Stimulated activated CD4-positive, alpha-beta T cell treated with anti-CD3 and anti-CD28 coated beads, Interleukin-12 subunit alpha, Interleukin-12 subunit beta, amount 100 ng/mL, for 24 hours (primary cell): ENCODE data around the gene TMTC1.

Source experiments
- DNase-seq, 2 experiments: peaks; one replicate each; pipeline ENCODE4 v3.0.0-alpha.2; 2020; ENCODE audit warnings: low read depth in 2 of 2

Gene TMTC1

DNA sequence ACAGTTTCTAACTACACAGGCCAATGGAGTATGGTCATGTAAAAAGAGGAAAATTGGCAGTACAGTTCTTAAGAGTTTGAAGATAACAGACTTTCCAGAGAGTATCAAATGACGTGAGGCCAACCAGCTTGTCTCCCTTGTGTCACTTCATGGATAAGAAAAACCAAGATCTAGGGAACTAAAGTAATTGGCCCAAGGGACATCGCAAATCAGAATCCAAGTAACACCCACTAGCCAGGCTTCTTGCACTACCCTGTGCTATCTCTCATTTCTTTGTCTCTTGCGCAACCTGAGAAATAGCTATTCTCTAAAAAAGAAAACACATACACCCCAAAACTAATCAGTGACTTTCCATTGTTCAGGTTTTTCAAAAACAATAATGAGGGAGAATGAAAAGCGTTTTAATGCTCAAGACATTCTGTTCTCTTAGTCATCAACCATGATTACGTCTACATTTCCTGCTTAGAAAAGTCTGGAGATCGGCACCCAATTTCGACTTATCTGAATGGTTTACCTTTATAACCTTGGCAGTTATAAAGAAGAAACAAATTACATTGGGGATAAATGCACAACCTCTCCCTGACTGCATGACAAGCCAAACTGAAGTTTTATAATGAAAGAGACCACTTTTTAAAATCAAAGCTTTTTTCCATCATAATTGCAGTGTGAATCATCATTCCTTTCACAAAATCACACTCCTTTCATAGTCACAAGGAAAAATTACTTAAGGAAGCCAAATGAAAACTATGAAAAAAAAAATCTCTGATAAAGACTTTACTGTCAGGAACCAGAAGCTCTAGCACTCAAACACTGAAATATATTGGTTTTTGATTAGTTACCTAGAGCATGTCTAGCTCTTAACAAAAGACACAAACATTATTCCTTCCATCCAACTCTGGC is 42.1 kb downstream of the TMTC1 start:
- no peak for DNase-seq

DNA sequence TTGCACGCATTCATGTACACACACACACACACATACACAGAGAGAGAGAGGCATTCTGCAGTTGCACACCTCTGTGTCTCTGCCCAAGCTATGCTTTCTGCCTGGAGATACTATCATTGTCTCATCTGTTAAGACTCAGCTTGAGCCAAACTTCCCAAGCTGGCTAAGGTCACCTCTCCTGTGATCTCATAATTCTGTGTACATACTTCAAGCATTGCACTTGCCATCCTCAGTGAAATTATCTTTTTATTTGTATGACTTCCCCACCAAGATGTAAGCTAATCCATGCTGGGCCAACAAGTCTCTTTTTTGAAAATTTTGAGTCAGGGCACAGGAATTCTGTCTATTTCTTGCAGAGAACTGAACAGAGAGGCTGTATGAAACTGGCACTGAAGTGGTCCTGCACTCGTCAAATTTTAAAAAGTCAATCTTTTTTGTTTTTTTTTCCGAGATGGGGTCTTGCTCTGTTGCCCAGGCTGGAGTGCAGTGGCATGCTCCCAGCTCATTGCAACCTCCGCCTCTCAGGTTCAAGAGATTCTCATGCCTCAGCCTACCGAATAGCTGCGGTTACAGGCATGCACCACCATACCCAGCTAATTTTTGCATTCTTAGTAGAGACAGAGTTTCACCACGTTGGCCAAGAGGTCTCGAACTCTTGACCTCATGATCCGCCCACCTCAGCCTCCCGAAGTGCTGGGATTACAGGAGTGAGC is 44.3 kb downstream of the TMTC1 start:
- DNase-seq: no peak

DNA sequence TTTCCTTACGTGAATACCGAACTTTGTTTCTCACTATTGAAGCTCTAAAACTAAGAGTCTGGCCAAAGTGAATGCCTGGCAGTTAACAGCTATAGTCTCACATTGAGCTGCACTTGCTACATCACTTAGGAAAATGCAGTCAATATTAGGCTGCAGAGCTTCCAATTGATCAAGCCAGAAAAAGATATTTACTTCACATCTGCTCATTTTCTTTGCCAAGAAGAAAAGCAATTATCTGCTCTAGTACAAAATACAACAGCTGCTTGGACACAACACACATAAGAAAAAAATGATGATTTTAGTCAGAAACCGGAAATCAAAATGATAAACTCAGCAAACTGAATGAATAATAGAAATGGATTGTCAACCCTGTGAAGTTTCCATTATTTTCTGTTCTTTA is 45.4 kb downstream of the TMTC1 start:
- DNase-seq: no peak

DNA sequence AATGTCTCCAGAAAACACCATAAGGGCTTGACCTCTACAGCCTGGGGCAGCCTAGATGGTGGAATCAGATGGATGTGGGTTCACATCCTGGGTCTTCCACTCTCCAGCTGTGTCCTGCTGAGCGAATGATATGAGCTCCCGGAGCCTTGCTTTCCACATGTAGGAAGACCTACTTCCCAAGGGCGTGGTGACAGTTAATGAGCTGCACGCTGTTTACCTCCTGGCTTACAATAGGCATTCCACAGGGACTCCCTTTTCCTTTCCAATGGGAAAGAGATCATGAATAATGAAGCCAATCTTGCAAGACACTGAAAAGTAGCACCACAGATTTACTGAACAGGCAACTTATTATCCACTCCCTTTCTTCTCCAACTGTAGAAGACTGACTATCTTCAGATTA is 46.1 kb downstream of the TMTC1 start:
- no peak for DNase-seq

DNA sequence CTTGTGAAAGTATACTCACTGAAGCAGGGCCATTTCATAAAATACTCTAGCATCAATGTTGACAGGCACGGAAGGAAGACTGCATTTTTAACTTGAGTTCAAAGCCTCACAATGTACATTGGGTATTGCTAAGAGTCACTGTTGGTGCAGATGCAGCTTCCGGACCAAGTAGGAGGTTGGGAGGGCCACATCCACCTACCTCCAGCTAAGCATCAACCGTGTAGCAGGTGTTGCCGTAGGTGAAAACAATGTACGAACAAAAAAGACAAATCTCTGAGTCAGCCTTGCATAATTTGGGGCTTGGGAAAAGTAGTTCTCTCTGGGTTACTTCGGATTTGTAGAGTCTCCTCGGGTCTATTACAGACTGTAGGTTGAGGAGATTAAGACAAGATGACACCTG is 48.1 kb downstream of the TMTC1 start:
- no peak for DNase-seq

DNA sequence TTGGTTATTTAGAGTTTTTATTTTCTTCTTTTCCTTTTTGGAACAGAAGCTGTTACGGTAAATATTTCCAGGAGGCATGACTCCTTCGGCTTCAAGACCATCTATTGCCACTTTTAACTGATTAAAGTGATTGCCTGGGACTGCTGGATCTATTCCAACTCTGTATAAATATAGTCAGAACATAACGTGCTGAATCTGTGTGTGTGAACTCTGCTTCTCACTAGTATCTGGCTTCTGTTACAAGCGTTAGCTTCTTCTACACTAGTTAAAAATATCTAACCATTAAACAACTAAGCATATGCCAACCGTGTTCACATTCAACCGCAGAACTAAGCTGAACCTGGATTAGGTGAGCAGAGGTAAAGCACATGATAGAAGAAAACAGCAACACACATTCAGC is 49.0 kb downstream of the TMTC1 start:
- DNase-seq: no peak

DNA sequence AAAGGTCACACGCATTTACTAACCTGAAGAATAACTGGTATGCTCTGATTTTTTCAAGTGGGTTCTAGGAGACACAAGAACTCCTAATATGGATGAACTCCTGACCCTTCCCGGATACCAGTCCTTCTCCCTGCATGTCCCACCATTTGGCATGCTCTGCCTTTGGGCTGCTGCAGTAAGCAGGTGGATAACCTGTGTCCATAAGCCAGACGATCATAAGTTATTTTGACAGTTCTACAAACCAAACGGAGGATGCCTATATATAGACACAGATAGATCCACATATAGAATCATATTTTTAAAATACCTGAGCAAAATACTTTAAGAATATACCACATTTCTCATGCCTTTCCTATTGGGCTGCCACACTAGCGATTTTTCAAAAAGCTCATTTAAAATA is 49.4 kb downstream of the TMTC1 start:
- no peak for DNase-seq

DNA sequence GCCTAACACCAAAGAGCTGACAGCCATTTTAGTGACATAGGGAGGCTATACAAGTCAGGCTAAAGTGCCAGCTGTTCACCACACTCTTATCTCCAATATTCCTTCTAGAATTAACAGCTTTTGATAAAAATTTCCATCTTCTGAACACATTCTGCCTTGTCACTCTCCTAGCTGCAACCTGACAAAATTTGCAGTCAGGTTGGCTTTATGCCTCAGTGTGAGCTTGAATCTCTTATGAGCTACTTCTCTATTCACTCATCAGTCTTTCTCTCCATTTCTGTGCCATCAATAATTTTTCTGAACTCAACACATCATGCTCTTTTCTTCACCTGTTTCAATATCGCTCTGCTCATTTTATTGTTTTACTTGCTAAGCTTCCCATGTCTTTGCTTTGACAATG is 50.2 kb downstream of the TMTC1 start:
- DNase-seq: no peak

DNA sequence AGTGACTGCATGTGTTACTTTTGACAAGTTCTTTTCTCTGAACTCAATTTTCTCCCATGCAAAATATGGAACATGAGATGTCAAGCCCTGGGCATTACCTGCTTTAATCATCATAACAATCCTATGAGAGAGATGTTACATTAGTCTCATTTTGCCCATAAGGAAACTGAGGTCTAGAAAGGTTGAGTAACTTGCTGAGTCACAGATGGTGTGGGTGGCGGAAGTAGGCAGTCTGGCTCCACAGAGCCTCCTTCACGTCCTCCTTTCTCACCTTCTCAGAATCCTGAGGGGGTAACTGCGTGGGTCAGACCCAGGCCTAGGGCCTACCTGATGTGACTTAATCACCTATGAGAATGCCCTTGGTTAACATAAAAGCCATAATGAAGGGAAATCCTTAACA is 50.7 kb downstream of the TMTC1 start:
- peak in 1 of 2 experiments; percentile 1 for DNase-seq

DNA sequence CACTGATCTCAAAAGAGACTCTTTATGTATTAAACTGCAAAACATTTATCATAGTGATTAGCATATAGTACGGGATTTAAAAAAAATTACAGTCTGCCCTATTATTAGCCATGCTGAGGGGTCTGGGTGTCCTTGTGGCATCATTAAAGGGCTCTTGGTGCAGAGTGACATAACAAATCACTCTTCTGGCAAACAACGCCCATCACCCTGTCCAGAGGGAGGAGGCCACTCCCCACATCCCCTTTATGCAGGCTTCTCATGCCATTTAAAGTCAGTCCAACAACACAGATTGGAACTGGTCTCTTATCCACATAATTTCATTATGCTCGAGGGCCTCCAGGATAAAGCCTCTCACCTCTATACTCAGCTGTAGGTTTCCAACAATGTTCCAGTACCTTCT is 51.1 kb downstream of the TMTC1 start:
- no peak for DNase-seq

DNA sequence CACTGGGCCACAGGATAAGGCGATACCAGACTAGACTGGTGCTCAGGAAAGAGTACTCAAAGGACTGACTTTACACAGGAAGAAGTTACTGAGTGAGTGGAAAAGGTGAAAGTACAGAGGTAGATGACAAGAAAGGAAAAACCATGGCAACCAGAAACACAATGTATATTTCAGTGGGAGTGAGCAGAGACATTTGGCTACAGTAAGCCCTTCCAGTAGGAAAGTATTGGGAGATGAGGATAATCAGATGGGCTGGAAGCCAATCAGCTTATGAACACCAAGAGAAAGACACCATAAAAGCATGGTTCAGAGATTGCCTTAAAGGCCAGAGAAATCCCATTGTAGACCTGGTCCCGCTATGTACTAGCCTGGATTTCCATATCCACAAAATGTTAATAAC is 51.6 kb downstream of the TMTC1 start:
- DNase-seq: no peak

DNA sequence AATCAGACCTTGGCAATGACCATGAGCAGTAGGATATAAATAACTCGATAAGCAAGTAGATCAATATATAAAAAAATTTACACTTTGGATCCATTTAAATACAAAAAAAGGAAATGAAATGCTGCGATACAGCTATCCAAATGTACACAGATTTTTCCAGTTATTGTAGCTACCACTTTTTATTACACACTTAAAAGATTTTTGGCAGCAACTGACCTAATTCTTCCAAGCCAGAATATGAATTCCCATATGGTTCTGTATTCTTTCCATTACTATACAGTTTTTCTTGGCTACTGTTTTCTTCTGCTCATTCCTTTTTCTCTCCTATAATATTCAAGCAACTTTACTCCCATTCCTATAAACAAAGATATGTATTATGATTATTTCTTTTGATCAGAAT is 52.2 kb downstream of the TMTC1 start:
- DNase-seq: no peak

DNA sequence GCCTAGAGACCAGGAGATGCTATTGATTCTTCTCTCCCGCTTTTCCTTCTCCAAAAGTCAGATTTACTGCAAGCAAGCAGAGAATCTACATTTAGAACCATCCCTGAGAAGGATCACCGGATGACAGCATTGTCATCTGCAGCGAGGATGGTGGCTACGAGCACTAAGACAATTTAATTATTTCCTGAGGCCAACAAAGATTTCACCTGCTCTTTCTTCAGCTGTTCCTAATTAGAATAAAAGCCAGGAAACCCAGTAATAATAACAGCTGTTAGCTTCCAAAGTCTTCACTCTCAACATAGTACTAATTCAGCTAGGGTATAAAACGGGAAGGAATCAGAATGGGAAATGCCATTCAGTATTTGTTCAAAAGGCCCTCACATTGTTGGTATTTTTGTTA is 53.3 kb downstream of the TMTC1 start:
- no peak for DNase-seq

DNA sequence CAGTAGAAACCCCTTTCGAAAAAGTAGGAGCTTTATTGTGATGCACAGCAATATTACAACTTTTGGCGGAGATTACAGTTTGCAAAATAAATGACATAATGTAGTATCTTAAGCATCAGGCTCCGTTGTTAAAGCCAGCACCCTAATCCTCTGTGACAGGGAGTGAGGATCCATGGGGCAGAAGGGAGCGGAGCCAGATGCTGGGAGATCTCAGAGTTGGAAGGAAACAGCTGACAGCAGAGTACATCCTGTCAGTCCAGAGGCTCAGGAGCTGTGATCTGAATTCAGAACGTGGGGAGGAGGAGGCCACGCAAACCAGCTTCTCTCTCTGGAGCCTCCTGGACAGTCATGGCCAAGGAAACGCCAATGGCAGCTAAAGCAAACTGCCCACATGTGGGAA is 55.7 kb downstream of the TMTC1 start:
- DNase-seq: no peak

DNA sequence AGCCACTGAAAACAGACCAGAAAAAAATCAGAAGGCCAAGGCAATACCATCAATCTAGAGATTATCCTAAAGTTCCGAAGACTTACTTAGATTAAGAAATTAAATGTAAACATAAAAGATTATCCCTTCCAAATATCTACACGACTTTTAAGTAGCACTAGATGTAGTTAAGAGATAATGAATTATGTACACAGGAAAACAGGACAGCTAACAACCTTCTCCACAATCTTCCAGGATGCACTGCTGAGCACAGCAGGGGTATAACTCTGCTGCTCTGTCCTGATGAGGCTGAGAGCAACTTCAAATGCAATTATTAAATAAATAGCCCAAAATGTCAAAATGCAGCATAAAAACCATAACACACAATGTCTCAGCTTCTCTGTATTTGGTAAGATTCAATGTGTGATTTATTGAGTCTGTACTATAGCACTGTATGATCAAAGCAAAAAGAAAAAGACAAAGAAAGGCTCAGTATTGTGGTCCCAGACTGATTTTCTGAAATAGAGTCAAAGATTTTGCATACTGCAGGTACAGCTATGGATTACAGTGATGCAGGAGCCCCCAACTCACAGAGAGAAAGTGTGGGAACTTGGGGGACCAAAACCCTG is 56.9 kb downstream of the TMTC1 start:
- no peak for DNase-seq

DNA sequence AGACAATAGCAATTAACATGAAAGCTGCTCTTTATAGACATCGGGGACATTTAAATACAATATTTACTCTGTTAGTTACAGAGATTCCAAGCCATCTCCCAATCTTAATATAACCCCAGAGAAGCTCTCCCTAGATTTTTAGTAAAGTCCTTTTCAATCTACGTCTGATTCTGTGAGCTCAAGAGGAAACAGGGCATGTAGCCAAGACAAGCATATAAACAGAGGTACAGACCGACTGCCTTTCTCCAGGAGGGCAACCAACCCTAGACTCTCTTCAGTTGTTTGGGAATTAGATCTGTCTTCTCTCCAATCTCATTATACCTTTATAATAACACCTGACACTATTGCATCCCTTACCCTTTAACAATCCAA is 57.4 kb downstream of the TMTC1 start:
- no peak for DNase-seq

DNA sequence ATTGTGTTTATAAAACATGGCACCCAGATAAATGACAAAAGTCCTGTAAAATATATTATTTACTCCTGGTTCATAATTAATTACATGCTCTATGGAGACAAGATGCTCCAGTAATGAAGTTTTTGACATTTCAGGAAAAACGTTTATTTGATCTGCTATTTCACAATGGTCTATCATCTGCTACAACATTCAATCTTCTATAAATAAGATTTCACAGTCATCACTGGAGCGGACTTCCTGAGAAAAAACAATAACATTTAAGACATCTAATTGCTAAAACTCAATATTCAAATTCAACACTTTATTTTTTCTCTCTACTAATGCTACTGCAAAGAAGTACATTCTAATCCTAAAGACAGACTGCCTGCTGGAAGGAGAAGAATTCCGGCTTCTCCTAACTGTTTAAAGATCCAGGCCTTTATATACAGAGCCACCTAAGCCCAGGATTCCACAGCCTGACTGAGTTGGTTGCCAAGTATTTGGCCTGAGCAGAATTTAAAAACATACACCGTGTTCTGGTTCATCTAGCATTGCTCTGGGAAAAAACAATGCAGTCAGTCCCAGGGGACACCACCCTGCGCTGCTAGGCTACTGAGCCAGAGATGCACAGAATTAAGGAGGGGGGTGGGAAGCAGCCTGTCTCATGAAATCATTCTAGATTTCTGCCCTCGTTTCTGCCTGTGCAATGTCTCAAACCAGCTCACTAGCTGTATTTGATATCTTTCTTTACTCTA is 58.0 kb downstream of the TMTC1 start:
- no peak for DNase-seq

DNA sequence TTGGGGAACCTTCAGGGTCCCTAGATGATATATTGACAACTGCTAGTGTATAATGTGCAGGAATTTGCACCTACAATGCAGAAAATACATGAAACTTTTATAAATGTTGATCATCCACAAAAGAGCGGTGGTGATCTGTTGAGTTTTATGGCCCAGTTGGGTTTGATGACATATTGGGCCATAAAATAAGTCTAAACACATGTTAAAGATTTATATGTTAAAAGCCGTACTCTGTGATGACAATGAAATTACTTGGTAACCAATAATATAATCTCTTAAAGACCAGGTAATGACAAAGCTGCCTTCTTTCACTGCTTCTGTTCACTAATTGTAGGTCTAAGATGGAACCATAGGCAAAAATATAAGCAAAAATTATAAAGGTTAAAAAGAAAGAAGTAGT is 61.6 kb downstream of the TMTC1 start:
- DNase-seq: no peak

DNA sequence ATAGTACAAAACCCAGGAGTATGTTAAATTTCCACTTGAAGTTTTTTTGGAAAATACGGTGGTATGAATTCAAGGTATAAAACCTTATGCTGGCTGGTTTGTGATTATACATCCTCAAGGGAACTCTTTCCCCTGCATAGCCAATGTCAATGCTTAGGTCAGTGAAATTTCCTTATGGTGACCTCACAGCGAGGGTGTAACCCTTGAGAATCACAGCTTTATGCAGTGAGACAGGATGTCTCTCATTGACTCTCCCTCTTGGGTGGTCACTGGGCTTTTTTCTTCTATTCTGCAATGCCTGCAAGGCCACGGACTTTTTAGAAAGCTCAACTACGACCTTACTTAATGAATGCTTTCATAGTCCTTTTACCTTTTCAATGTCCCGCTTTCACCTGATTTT is 64.4 kb downstream of the TMTC1 start:
- DNase-seq: no peak

DNA sequence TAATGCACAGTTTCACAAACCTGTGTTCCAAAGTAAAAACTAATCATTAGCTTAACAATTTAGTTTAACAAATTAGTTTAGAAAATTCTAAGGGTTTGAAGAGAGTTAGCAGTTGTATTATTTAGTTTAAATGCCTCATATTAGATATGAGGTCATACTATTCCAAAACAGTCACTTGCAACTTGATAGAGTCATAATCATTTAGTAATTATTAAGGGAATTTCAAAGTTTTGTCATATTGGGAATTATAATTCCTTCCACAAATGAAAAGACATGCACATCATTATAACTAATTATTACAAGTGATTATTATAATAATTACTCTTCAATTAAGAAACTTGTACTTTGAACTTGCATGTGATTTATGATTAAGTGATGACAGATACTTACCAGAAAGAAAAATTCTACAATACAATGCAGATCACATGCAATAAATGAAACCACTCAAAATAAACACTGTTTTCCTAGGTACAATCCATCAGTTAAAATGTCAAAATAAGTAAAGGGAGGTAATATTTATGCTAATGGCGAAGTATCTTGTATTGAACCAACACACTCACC is 66.1 kb downstream of the TMTC1 start:
- no peak for DNase-seq

DNA sequence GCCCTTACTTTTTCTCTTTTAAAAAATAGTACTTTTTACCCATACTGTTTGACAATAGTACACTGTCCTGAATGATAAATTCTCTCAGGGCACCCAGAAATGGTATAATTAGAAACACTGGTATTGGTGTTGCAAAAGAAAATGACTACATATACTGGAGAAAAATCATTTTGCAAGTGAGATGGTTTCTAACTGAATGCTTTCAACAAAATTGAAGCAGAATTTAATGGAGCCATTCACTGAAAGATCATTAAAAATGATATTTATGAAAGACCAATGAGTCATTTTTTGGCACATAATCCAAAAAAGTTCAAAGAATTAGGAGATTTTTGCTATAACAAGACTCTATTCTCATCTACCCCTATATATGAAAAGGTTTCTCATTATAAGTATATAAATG is 68.8 kb downstream of the TMTC1 start:
- DNase-seq: no peak

DNA sequence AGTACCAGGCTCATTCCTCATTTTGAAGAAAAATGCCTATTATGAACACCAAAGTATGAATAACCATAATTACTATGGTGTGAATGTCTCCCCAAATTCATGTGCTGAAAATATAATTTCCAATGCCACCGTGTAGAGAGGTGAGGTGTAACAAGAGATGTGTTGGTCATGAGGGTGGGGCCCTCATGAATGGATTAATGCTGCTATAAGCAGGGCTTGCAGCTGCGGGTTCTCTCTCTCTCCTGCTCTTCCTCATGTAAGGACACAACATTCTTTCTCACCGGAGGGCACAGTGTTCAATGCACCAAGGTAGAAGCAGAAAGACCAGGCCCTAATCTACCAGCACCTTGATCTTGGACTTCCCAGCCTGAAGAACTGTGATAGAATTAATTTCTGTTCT is 70.0 kb downstream of the TMTC1 start:
- no peak for DNase-seq
